ENCODE measurements around the gene TOP2A.

Gene TOP2A

GRCh38 chr17:40343219-40344119 is 74.2 kb downstream of the TOP2A start:
- DNase-seq: no peak

- no peak for DNase-seq
Observed at GRCh38 chr17:40342504-40343218, 75.0 kb downstream of the TOP2A start.

GRCh38 chr17:40341808-40342503 is 75.7 kb downstream of the TOP2A start:
- DNase-seq: no peak

- DNase-seq: no peak
Observed at GRCh38 chr17:40340880-40341807, 76.6 kb downstream of the TOP2A start.

- no peak for DNase-seq
Observed at GRCh38 chr17:40340327-40340726, 77.4 kb downstream of the TOP2A start.

- DNase-seq: no peak
Observed at GRCh38 chr17:40338941-40339649, 78.6 kb downstream of the TOP2A start.
